Esophagus muscularis mucosa (tissue), 4 donors: ENCODE measurements around the gene PHC2.

Source experiments
- CTCF ChIP-seq, 3 experiments: fragments of 200-600 bp in 2 of 3; fragments of 450-650 bp in 1 of 3; sonication (generic) in 2 of 3; IDR thresholded peaks; one replicate each; pipeline ENCODE4 v1.5.1; 2017 to 2019; ENCODE audit warnings: antibody characterized with exemption in 3 of 3, mild to moderate bottlenecking in 2 of 3, moderate library complexity in 1 of 3
- EP300 ChIP-seq: sonication (generic); formaldehyde crosslinking; IDR thresholded peaks from one replicate; pipeline ENCODE4 v1.6.1; 2017; ENCODE audit warnings: antibody characterized with exemption
- POLR2A ChIP-seq: fragments of 450-650 bp; IDR thresholded peaks from one replicate; pipeline ENCODE4 v1.6.1; 2017; ENCODE audit warnings: antibody characterized with exemption, moderate library complexity, mild to moderate bottlenecking, low read depth

GRCh38 chr1:33378976-33379375 is 51.9 kb downstream of the PHC2 start:
- TF ChIP-seq EP300 (no peak), CTCF (IDR thresholded peaks at IDR 0.05) (no peak), POLR2A (no peak)
